GM04503 (cell line): ENCODE data around the gene CCDC89.
A peak's percentile ranks its signal among the peaks of the same experiment; 100 is the strongest.
"Not testable (repeated sequence)": the region's sequence is repeated elsewhere in the genome, so short reads cannot be mapped to it uniquely, and the experiment has no call there.

Source experiments
- DNase-seq: peaks from one replicate; pipeline ENCODE4 v3.0.0-alpha.2; 2012; ENCODE audit warnings: low read depth

CCDC89 gene

GRCh38 chr11:85694385-85694980 is 8.5 kb upstream of the CCDC89 start:
- DNase-seq: no peak

- DNase-seq: no peak
Observed at GRCh38 chr11:85685125-85685819, 723 bp downstream of the CCDC89 start.

- DNase-seq: no peak
Observed at GRCh38 chr11:85682330-85683305, 3.4 kb downstream of the CCDC89 start.

- DNase-seq: no peak
Observed at GRCh38 chr11:85680897-85681296, 5.1 kb downstream of the CCDC89 start.

- no peak for DNase-seq
Observed at GRCh38 chr11:85679576-85679975, 6.4 kb downstream of the CCDC89 start.

- DNase-seq: no peak
Observed at GRCh38 chr11:85673393-85673792, 12.6 kb downstream of the CCDC89 start.

- no peak for DNase-seq
Observed at GRCh38 chr11:85672105-85672902, 13.7 kb downstream of the CCDC89 start.

- not testable (repeated sequence) for DNase-seq
Observed at GRCh38 chr11:85670949-85671663, 14.9 kb downstream of the CCDC89 start.

- DNase-seq: no peak
Observed at GRCh38 chr11:85668157-85668556, 17.8 kb downstream of the CCDC89 start.

- DNase-seq: no peak
Observed at GRCh38 chr11:85666687-85667086, 19.3 kb downstream of the CCDC89 start.

GRCh38 chr11:85665733-85666132 is 20.3 kb downstream of the CCDC89 start:
- DNase-seq: no peak

- peak; percentile 62 for DNase-seq
Observed at GRCh38 chr11:85664615-85665481, 21.1 kb downstream of the CCDC89 start, which contains the start of gene CREBZF. TSS of gene CREBZF (minus strand) at chr11:85665129. CDS start at chr11:85664875, 254 bp downstream.

- DNase-seq: no peak
Observed at GRCh38 chr11:85663753-85664614, 22.0 kb downstream of the CCDC89 start.

- DNase-seq: no peak
Observed at GRCh38 chr11:85663080-85663752, 22.8 kb downstream of the CCDC89 start.

GRCh38 chr11:85661972-85662664 is 23.9 kb downstream of the CCDC89 start:
- no peak for DNase-seq

GRCh38 chr11:85658180-85658579 is 27.8 kb downstream of the CCDC89 start:
- DNase-seq: no peak

GRCh38 chr11:85656777-85657176 is 29.2 kb downstream of the CCDC89 start:
- no peak for DNase-seq

GRCh38 chr11:85654343-85654742 is 31.7 kb downstream of the CCDC89 start:
- DNase-seq: not testable (repeated sequence)
